C4-2B (cell line): ENCODE measurements around the gene SLC23A1.

Experiments
- ZFX ChIP-seq: fragments of 450-650 bp; IDR thresholded peaks from 2 replicates; pipeline ENCODE4 v1.6.1; 2017
- TF ChIP-seq, protein P1 (sequence below): fragments of 450-650 bp; conservative IDR thresholded peaks from 2 replicates; pipeline ENCODE4 v1.5.1; 2017; ENCODE audit warnings: mild to moderate bottlenecking

DNA sequence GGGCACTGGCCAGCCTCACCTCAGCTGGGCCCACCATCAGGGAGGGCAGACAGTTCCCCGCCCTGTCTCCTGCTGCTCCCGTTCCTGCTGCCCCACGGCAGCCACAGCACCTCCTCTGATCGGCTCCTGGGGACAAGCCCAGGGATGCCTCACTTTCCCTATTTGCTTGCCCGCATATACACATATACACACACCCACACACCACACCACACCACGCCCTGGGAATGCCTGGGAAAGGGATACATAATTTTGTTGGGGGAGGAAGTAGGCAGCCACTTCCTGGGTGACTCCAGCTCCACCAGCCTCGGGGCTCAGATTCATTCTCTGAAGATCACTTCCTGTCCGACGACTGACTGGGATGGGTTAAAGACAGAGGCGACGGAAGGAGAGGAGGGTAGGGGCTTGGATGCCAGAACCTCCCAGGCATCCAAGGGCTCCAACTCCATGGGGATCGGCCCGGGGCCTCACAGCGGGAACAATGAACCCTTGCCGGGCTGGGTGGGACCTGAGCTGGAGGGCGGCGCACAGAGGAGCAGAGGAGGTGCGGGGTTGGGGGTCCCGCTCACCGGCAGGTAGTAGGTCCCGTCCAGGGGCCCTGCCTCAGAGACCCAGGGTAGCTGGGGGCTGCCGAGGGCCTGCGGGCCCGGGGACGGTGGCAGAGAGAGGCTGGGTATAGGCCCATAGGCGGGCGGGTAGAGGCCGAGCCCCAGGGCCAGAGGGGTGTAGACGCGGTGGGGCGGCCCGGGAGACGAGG is 8.7 kb upstream of the SLC23A1 start:
- TF ChIP-seq, protein P1, sequence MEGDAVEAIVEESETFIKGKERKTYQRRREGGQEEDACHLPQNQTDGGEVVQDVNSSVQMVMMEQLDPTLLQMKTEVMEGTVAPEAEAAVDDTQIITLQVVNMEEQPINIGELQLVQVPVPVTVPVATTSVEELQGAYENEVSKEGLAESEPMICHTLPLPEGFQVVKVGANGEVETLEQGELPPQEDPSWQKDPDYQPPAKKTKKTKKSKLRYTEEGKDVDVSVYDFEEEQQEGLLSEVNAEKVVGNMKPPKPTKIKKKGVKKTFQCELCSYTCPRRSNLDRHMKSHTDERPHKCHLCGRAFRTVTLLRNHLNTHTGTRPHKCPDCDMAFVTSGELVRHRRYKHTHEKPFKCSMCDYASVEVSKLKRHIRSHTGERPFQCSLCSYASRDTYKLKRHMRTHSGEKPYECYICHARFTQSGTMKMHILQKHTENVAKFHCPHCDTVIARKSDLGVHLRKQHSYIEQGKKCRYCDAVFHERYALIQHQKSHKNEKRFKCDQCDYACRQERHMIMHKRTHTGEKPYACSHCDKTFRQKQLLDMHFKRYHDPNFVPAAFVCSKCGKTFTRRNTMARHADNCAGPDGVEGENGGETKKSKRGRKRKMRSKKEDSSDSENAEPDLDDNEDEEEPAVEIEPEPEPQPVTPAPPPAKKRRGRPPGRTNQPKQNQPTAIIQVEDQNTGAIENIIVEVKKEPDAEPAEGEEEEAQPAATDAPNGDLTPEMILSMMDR: no peak
- TF ChIP-seq ZFX: no peak
